Spleen (tissue), 7 donors: ENCODE results near the gene CUBN.

Experiments
- CTCF ChIP-seq, 11 experiments: fragments of 200-600 bp in 7 of 11; fragments of 450-650 bp in 4 of 11; sonication (generic) in 4 of 11; IDR thresholded peaks in 8 of 11; conservative IDR thresholded peaks in 3 of 11; 1 replicate in 7 of 11; 2 replicates in 4 of 11; pipeline versions ENCODE4 v1.4.0 to v1.8.0; 2016 to 2021; ENCODE audit warnings: antibody characterized with exemption in 11 of 11, inconsistent platforms in 4 of 11, mild to moderate bottlenecking in 1 of 11
- POLR2A ChIP-seq, 3 donors: fragments of 450-650 bp; IDR thresholded peaks; one replicate each; pipeline ENCODE4 v1.5.1; 2017; ENCODE audit warnings: antibody characterized with exemption in 3 of 3, mild to moderate bottlenecking in 1 of 3
- donor health status: DM: no; HTN: no; CAD: no; lungs with moderate emphysema.
- donor health status: DM: no; HTN: no; CAD: no.
- donor health status: DM: no; HTN: no; CAD: no.

GRCh38 chr10:17109046-17109445 is 20.6 kb downstream of the CUBN start:
- no peak for TF ChIP-seq POLR2A (IDR thresholded peaks at IDR 0.05)
- no peak for TF ChIP-seq CTCF (IDR thresholded peaks at IDR 0.05 in 8 of 11, conservative IDR thresholded peaks at IDR 0.05 in 3 of 11)
